ENCODE measurements around the gene ATRAID.

DNA sequence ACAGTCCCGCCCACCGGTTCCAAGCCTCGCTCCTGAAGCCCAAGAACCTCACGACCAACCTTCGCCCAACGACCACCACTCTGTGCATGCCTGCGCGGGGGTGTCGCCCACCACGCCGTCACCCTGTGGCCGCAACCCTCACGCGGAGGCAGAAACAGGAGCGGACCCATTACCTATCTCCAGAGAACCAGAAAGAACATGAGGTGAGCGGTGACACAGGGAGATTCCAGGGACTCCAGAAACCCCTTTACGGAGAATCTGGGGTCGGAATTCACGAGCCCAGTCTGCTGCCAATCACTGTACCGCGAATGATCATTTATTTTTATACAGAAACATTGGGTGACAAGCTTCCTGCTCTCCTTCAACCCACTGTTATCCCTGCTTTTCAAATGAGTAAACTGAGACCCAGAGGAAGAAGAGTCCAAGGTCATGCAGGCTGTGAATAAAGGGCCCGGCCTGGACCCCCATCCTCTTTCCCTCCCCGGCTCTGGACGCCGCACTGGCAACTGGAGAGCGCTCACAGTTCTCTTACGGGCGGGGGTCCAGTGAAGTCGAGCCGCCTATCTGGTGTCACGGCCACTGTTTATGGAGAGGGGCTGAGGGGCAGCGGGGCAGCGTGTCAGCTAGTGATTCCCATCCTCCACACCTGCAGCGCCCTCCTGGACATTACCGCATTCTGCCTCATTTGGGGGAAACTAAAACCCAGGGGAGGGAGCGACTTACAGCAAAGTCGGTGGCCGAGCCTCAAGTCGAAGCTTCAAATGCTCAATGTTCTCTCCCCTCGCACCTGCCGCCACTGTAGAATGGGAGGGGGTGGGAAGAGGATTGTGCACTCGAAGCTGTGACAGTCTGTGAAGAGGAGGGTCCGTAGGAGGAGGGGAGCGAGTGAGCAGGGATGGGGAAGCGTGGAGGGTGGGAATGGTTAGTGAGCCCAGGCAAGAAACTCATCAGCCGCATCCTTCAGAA lies 51.7 kb downstream of the ATRAID start:
- TF ChIP-seq POLR2A (IDR thresholded peaks at IDR 0.05) = no peak
- no peak for TF ChIP-seq CTCF (IDR thresholded peaks at IDR 0.05)
